ENCODE data around the gene SHPK. TPM values are rescaled to one million over a fixed set of nuclear protein-coding genes. Genes with fewer than 3 reads are reported as not detected.

Gene SHPK
- total RNA-seq, 1 donor from 2014 or later = 4.4 TPM

- intact Hi-C loops (cut with DNase I) = loop anchor here (1.0 kb wide), 1 partner anchor 30 kb away; the partner anchor contains the start of genes CTNS and SHPK
- ATAC-seq = no peak
Observed at GRCh38 chr17:3666516-3666915, 30.5 kb upstream of the SHPK start.

GRCh38 chr17:3665834-3666233, 29.8 kb upstream of the SHPK start:
- DNase-seq (ENCODE audit: missing footprints) (peak; percentile 74), ATAC-seq (no peak)
- intact Hi-C loops (cut with DNase I) = loop anchor here (1.0 kb wide), 1 partner anchor 30 kb away; the partner anchor contains the start of genes CTNS and SHPK

More at GRCh38 chr17:3666516-3666915, 30.5 kb upstream of the SHPK start:
- DNase-seq (ENCODE audit: missing footprints) = no peak

GRCh38 chr17:3663102-3664011, 27.3 kb upstream of the SHPK start:
- ATAC-seq (no peak), DNase-seq (ENCODE audit: missing footprints) (peak; percentile 50)
- intact Hi-C loops (cut with DNase I) = no loop called here

DNA sequence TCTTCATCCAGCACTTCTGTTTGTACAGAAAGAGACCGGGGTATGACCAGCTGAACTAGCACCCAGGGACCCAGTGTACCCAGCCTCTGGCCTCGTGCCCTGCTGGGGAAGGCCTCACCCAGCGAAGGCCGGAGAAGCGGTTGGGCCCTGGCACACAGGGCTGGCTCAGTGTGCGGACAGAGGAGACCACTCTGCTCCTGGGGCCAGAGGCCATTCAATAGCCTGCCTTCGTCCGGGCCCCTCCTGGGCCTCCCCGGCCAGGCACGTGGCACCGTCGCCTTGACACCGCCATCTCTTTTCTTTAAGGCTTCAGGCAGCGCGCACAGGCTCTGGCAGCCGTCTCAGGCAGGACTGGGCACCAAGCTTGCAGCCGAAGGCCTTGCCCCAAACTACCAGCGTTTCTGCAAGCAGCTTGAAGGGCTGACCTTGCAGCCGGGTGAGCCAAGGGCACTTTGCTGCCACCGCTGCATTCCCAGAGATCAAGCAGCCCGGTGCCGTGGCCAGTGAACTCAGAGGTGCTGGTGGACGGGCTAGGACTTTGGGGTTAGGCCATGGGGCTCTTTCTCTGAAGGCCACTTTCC, 24.4 kb upstream of the SHPK start:
- ATAC-seq (peak; percentile 24), DNase-seq (ENCODE audit: missing footprints) (no peak)
- intact Hi-C loops (cut with DNase I) = no loop called here

DNA sequence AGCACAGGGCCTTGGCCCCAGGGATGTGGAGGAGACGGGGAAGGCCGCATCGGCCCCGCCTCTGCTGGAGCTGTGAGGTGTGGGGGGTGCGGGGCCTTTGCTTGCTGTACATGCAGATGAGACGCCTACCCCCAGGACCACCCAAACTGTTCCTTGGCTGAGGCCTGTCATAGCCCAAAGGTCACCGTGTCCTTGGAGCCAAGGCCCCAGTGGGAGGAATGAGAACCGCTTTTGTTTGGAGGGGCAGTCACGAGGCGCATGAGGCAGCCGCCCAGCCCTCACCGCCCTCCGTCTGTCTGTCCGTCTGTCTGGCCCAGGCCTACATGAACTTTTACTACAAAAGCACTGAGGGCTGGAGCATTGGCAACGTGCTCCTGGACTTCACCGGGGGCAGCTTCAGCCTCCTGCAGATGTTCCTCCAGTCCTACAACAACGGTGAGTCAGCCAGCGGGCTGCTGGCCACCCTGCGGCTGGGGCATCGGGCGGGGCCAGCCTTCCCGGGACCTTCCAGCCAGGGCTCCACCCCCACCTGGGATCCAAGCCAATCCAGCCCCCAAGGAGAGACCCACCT, 23.6 kb upstream of the SHPK start:
- intact Hi-C loops (cut with DNase I) = no loop called here
- ATAC-seq (peak; percentile 62), DNase-seq (ENCODE audit: missing footprints) (peak; percentile 80)

DNA sequence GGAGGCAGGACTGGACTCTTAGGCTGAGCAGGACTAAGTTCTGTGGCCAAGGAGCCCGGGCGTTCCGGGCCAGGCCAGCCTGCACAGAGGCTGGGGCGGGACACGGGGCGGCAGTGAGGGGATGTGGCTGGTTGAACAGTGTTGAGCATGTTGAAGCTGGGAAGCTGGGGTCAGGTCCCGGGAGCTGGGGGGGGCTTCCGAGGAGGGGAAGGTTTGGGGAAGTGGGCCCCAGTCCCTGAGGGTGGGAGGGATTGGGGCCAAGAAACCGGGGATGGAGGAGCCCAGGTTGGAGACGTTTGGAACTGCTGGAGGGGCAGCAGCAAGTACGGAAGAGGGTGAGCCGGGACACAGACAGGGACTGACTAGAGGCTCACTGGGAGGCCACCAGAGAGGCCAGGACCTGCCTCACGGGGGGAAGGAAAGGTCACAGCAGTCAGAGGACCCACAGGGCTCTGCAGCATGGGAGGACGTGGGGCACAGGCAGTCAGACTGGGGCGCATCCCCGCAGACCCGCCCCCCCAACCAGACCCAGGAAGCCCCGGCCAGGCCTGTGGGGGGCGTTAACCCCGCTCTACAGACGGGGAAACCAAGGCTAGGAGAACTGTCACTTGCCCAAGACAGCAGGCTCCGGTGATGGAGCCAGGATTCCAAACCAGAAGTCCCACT, 22.9 kb upstream of the SHPK start:
- DNase-seq (ENCODE audit: missing footprints) = no peak
- intact Hi-C loops (cut with DNase I) = no loop called here
- ATAC-seq = no peak

DNA sequence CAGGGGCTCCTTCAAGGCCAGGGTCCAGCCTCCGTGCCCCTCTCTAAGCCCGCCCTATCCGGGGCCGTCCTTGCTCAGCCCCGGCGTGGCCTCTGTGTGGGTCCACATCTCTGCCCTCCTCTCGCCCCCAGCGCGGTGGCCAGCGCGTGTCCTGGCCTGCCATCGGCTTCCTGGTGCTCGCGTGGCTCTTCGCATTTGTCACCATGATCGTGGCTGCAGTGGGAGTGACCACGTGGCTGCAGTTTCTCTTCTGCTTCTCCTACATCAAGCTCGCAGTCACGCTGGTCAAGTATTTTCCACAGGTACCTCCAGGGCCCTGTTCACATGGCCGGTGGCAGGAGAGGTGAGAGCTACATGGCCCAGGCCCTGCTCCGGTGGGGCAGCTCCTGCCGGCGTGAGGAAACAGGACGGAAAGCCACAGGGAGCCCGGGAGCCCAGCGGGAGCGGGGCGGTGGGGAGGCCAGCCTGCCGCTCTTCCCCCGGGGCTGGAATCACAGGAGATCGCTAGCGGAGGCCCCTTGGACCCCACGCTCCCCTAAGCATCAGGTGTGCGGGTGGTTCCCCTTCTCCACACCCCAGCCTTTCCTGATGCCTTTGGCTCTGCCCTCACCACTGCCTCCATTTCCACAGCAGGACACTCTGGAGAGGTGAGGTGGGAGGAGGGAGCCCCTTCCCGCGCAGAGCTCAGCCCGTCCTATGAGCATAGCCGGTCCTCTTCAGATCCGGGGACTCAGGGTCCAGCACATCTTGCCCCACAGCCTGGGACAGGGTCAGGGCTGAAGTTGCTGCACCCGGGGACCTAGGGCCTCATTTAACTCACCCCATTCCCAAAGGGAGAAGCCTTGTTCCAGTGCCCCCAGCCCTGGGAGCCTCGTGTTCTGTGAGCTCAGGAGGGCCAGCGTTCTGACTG, 22.1 kb upstream of the SHPK start:
- ATAC-seq (no peak), DNase-seq (ENCODE audit: missing footprints) (no peak)
- intact Hi-C loops (cut with DNase I) = no loop called here

GRCh38 chr17:3657588-3657869, 21.5 kb upstream of the SHPK start:
- DNase-seq (ENCODE audit: missing footprints) (no peak), ATAC-seq (no peak)
- intact Hi-C loops (cut with DNase I) = no loop called here

DNA sequence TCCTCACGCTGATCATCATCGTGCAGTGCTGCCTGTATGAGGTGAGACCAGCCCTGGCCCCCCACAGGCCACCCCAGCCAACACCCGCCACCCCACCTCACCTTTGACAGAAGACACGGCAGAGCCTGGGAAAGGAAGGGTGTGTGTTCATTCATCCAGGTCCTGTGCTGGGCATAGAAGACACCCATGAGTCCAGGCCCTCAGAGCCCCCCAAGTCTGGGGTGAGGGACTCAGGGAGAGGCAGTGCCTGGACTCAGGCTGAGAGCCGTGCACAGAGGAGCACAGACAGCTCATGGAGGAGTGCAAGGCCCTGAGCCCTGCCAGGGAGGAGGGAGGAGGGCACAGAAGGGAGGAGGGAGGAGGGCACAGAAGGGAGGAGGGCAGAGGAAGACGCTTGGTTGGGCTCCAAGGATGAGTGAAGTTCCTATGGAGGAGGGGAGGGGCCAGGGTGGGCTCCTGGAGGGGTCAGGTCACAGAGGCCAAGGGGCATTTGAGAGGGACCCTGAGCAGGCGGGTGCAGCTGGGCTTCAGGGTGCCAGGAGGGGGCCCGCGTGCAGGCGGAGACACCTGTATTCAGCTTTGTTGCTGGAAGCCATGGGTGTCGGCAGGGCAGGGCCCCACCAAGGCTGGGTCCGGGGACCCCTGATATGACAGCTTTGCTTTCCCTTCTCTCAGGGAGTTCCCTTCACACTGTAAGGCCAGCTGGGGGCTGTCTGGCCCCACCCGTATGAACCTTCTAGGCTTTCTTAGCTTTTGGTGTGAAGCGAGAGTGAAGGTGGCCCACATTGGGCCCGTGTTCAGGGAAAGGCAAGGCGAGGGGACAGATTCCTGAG, 20.9 kb upstream of the SHPK start:
- intact Hi-C loops (cut with DNase I) = no loop called here
- DNase-seq (ENCODE audit: missing footprints) (no peak), ATAC-seq (no peak)

GRCh38 chr17:3656353-3656752, 20.3 kb upstream of the SHPK start:
- no peak for ATAC-seq
- intact Hi-C loops (cut with DNase I) = no loop called here
- no peak for DNase-seq (ENCODE audit: missing footprints)

GRCh38 chr17:3655766-3656165, 19.7 kb upstream of the SHPK start:
- intact Hi-C loops (cut with DNase I) = no loop called here
- no peak for DNase-seq (ENCODE audit: missing footprints)
- no peak for ATAC-seq

- intact Hi-C loops (cut with DNase I) = loop anchor here (5.0 kb wide), 1 partner anchor 601 kb away; no protein-coding TSS in a partner anchor
- DNase-seq (ENCODE audit: missing footprints) = peak; percentile 77
- peak; percentile 67 for ATAC-seq
Observed at GRCh38 chr17:3647769-3648555, 11.9 kb upstream of the SHPK start.

DNA sequence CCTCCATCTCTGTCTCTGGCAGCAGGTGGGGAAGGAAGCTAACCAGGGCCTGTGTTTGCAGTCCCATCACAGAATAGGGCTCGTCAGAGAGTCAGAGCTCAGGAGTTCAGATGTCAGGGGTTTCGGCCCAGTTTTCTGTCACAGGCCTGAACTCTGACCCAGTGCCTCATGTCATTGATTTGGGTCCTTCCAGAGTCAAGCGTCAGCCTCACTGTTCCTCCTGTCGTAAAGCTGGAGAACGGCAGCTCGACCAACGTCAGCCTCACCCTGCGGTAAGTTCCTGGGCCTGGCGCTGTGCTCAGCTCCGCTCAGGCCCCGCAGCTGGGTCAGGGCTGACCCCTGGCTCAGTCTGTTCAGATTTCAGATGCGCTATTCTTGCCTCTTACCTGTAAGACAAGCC, 11.2 kb upstream of the SHPK start:
- DNase-seq (ENCODE audit: missing footprints) = peak; percentile 30
- intact Hi-C loops (cut with DNase I) = loop anchor here (5.0 kb wide), 1 partner anchor 600 kb away; no protein-coding TSS in a partner anchor
- ATAC-seq = no peak

GRCh38 chr17:3645310-3645709, 9.3 kb upstream of the SHPK start:
- ATAC-seq (no peak), DNase-seq (ENCODE audit: missing footprints) (no peak)
- intact Hi-C loops (cut with DNase I) = loop anchor here (5.0 kb wide), 1 partner anchor 598 kb away; no protein-coding TSS in a partner anchor

GRCh38 chr17:3643889-3644349, 7.9 kb upstream of the SHPK start:
- DNase-seq (ENCODE audit: missing footprints) (no peak), ATAC-seq (no peak)
- intact Hi-C loops (cut with DNase I) = no loop called here

DNA sequence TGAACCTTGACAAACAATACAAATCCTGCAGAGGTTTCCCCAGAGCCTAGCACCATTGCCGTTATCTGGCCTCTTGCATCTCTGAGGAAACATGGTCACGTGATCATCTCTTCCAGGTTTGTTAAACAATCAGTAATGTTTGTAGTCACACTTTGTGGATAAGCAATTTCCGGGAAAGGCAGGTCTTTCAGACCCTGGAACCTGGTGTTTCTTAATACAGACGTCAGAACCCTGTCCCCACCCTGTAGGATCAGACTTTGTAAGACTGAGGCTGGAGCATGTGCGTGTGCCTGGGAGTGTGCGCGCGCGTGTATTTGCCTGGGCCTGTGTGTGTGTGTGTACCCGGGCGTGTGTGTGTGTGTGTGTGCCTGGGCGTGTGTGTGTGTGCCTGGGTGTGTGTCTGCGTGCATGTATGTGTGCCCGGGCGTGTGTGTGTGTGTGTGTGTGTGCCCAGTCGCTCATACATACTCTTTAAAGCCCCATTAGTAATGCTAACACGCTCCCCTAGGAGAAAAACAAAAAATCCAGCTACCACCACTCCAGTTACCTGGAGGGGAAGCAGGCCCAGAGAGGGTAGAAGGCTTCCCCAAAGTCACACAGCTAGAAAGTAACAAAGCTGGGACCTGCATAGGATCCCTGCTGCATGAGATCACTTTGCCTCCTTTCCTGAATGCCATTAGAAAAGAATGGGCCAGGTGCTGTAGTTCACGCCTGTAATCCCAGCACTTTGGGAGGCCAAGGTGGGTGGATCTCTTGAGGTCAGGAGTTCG, 5.9 kb upstream of the SHPK start:
- no peak for ATAC-seq
- intact Hi-C loops (cut with DNase I) = no loop called here
- DNase-seq (ENCODE audit: missing footprints) = no peak
